NT2/D1 (cell line): Measurements from ENCODE around the gene CD99L2.

Experiments
- DNase-seq: peaks from one replicate; pipeline ENCODE4 v3.0.0-alpha.2; 2011; ENCODE audit warnings: low read depth, low spot score
- H3K27me3 ChIP-seq: 2 replicates; pipeline ENCODE4 v1.6.0; 2011; ENCODE audit warnings: mild to moderate bottlenecking; ENCODE audit not compliant: insufficient read length, insufficient read depth
- H3K36me3 ChIP-seq: 2 replicates; pipeline ENCODE4 v1.6.1; 2011; ENCODE audit warnings: mild to moderate bottlenecking, low read length, mixed read lengths; ENCODE audit not compliant: insufficient read depth, insufficient read length
- H3K4me1 ChIP-seq: 2 replicates; pipeline ENCODE4 v1.5.1; 2011; ENCODE audit not compliant: insufficient read depth, insufficient read length
- H3K4me3 ChIP-seq: 2 replicates; pipeline ENCODE4 v1.5.1; 2011; ENCODE audit warnings: low read depth; ENCODE audit not compliant: insufficient read length
- H3K9ac ChIP-seq: 2 replicates; pipeline ENCODE4 v1.6.0; 2011; ENCODE audit warnings: low read depth; ENCODE audit not compliant: insufficient read length
- H3K9me3 ChIP-seq: 2 replicates; pipeline ENCODE4 v1.5.1; 2011; ENCODE audit warnings: mild to moderate bottlenecking, low read length; ENCODE audit not compliant: insufficient read depth
- SUZ12 ChIP-seq: IDR thresholded peaks from 2 replicates; pipeline ENCODE4 v1.6.1; 2011; ENCODE audit not compliant: insufficient read length, insufficient read depth; ENCODE audit errors: extremely low read depth
- YY1 ChIP-seq: IDR thresholded peaks from 2 replicates; pipeline ENCODE4 v1.6.1; 2011; ENCODE audit not compliant: insufficient read length, insufficient read depth
- ZNF274 ChIP-seq: IDR thresholded peaks from 2 replicates; pipeline ENCODE4 v1.6.1; 2011; ENCODE audit warnings: mild to moderate bottlenecking, low read depth, low read length

Gene CD99L2

GRCh38 chrX:150821971-150822370, 76.5 kb downstream of the CD99L2 start:
- TF ChIP-seq YY1 = no peak
- no peak for TF ChIP-seq ZNF274
- no peak for TF ChIP-seq SUZ12
- Histone ChIP-seq H3K4me1 (no peaks in the 10 kb centered on the region), H3K9ac (no peak overlapping the region), H3K9me3 (no peaks in the 10 kb centered on the region), H3K36me3 (no peaks in the 10 kb centered on the region), H3K4me3 (no peak overlapping the region), H3K27me3 (no peaks in the 10 kb centered on the region)
- no peak for DNase-seq

GRCh38 chrX:150813922-150814321, 84.5 kb downstream of the CD99L2 start:
- no peak overlapping the region for H3K9ac ChIP-seq
- H3K27me3 ChIP-seq = no peaks in the 10 kb centered on the region
- DNase-seq = no peak
- H3K36me3 ChIP-seq = no peaks in the 10 kb centered on the region
- H3K4me1 ChIP-seq = no peaks in the 10 kb centered on the region
- TF ChIP-seq ZNF274 = no peak
- TF ChIP-seq SUZ12 = no peak
- no peak for TF ChIP-seq YY1
- no peak overlapping the region for H3K4me3 ChIP-seq
- no peaks in the 10 kb centered on the region for H3K9me3 ChIP-seq

GRCh38 chrX:150806827-150807226, 91.6 kb downstream of the CD99L2 start:
- no peak for DNase-seq
- no peak overlapping the region for H3K9ac ChIP-seq
- no peaks in the 10 kb centered on the region for H3K9me3 ChIP-seq
- H3K4me1 ChIP-seq = no peaks in the 10 kb centered on the region
- no peaks in the 10 kb centered on the region for H3K27me3 ChIP-seq
- no peaks in the 10 kb centered on the region for H3K36me3 ChIP-seq
- no peak for TF ChIP-seq ZNF274
- TF ChIP-seq SUZ12 = no peak
- TF ChIP-seq YY1 = no peak
- no peak overlapping the region for H3K4me3 ChIP-seq

- no peak for DNase-seq
- Histone ChIP-seq H3K4me3 (no peak overlapping the region), H3K9ac (no peak overlapping the region), H3K27me3 (no peaks in the 10 kb centered on the region), H3K36me3 (no peaks in the 10 kb centered on the region), H3K9me3 (no peaks in the 10 kb centered on the region), H3K4me1 (no peaks in the 10 kb centered on the region)
- TF ChIP-seq YY1 (no peak), ZNF274 (no peak), SUZ12 (no peak)
Observed at GRCh38 chrX:150805736-150806135, 92.7 kb downstream of the CD99L2 start.

- TF ChIP-seq ZNF274 (no peak), YY1 (no peak), SUZ12 (no peak)
- DNase-seq = no peak
- Histone ChIP-seq H3K4me1 (no peaks in the 10 kb centered on the region), H3K4me3 (no peak overlapping the region), H3K9ac (no peak overlapping the region), H3K27me3 (no peaks in the 10 kb centered on the region), H3K36me3 (peaks cover 4% of the 10 kb centered on the region), H3K9me3 (no peaks in the 10 kb centered on the region)
Observed at GRCh38 chrX:150792949-150793527, 105.4 kb downstream of the CD99L2 start.

GRCh38 chrX:150790021-150790420, 108.4 kb downstream of the CD99L2 start:
- Histone ChIP-seq H3K9me3 (no peaks in the 10 kb centered on the region), H3K4me1 (no peaks in the 10 kb centered on the region), H3K9ac (no peak overlapping the region), H3K27me3 (no peaks in the 10 kb centered on the region), H3K36me3 (peaks cover 3% of the 10 kb centered on the region), H3K4me3 (no peak overlapping the region)
- no peak for TF ChIP-seq ZNF274
- TF ChIP-seq SUZ12 = no peak
- no peak for TF ChIP-seq YY1
- DNase-seq = no peak

GRCh38 chrX:150781677-150782076, 116.8 kb downstream of the CD99L2 start:
- Histone ChIP-seq H3K9me3 (no peaks in the 10 kb centered on the region), H3K9ac (no peak overlapping the region), H3K4me3 (no peak overlapping the region), H3K4me1 (no peaks in the 10 kb centered on the region), H3K36me3 (no peaks in the 10 kb centered on the region), H3K27me3 (no peaks in the 10 kb centered on the region)
- TF ChIP-seq SUZ12 = no peak
- TF ChIP-seq ZNF274 = no peak
- no peak for TF ChIP-seq YY1
- DNase-seq = no peak

GRCh38 chrX:150779385-150779784, 119.1 kb downstream of the CD99L2 start:
- no peak for DNase-seq
- no peak for TF ChIP-seq SUZ12
- TF ChIP-seq ZNF274 = no peak
- TF ChIP-seq YY1 = no peak
- no peak overlapping the region for H3K9ac ChIP-seq

More at GRCh38 chrX:150779385-150779784, 119.1 kb downstream of the CD99L2 start:
- no peaks in the 10 kb centered on the region for H3K27me3 ChIP-seq
- H3K36me3 ChIP-seq = no peaks in the 10 kb centered on the region
- H3K4me3 ChIP-seq = no peak overlapping the region
- H3K4me1 ChIP-seq = no peaks in the 10 kb centered on the region
- H3K9me3 ChIP-seq = no peaks in the 10 kb centered on the region
